Posterior vena cava (tissue), 2 donors: Measurements from ENCODE around the gene OVOL2. TPM values are rescaled to one million over a fixed set of nuclear protein-coding genes. Genes with fewer than 3 reads are reported as not detected.

Experiments
- DNase-seq: peaks from one replicate; pipeline ENCODE4 v3.0.0-alpha.2; 2020; ENCODE audit warnings: low spot score
- intact Hi-C, 2 donors: fragments of 100-400 bp; cut with DNase I; formaldehyde crosslinking; loops; one replicate each; pipeline versions ENCODE4 v1.14.1 to v1.14.2; 2022 to 2023
- total RNA-seq, 2 donors: library from RNA; stranded (reverse); fragmentation: NEBNext Ultra II Directional; extraction: Animal tissue kit (Norgen Biotek cat#: 25700); gene quantifications; one replicate each; pipeline ENCODE4 v1.2.1, GENCODE V29; 2021
- donor health status: DM: yes; HTN: yes; CAD: no.
- donor health status: DM: yes; HTN: yes; CAD: no.

Gene OVOL2
- total RNA-seq, 2 donors from 2014 or later = not detected

GRCh38 chr20:18020931-18021330 lies 36.8 kb downstream of the OVOL2 start:
- intact Hi-C loops = no loop called here
- no peak for DNase-seq

- no peak for DNase-seq
- intact Hi-C loops = no loop called here
These were observed 38.6 kb downstream of the OVOL2 start for GRCh38 chr20:18019068-18019467.

GRCh38 chr20:18018100-18018499 lies 39.6 kb downstream of the OVOL2 start:
- no peak for DNase-seq
- intact Hi-C loops = no loop called here

GRCh38 chr20:18016772-18017171 lies 40.9 kb downstream of the OVOL2 start:
- DNase-seq = no peak
- intact Hi-C loops = no loop called here

- intact Hi-C loops = loop anchor here in 1 of 2 donors (1.0 kb wide), 1 partner anchor 17 kb away; no protein-coding TSS in a partner anchor
- DNase-seq = no peak
These were observed 43.3 kb downstream of the OVOL2 start for GRCh38 chr20:18014411-18014810.

GRCh38 chr20:18012901-18013300 lies 44.8 kb downstream of the OVOL2 start:
- DNase-seq = no peak
- intact Hi-C loops = no loop called here

GRCh38 chr20:18011951-18012645 lies 45.6 kb downstream of the OVOL2 start:
- intact Hi-C loops = no loop called here
- DNase-seq = no peak

GRCh38 chr20:18011482-18011881 lies 46.2 kb downstream of the OVOL2 start:
- no peak for DNase-seq
- intact Hi-C loops = no loop called here

- DNase-seq = no peak
- intact Hi-C loops = no loop called here
These were observed 48.6 kb downstream of the OVOL2 start for GRCh38 chr20:18009116-18009515.

GRCh38 chr20:18007534-18008292 lies 50.0 kb downstream of the OVOL2 start:
- no peak for DNase-seq
- intact Hi-C loops = no loop called here

GRCh38 chr20:18006684-18007083 lies 51.0 kb downstream of the OVOL2 start:
- intact Hi-C loops = no loop called here
- no peak for DNase-seq

- intact Hi-C loops = no loop called here
- no peak for DNase-seq
These were observed 51.7 kb downstream of the OVOL2 start for GRCh38 chr20:18005990-18006364.

GRCh38 chr20:18005170-18005989 lies 52.3 kb downstream of the OVOL2 start:
- DNase-seq = no peak
- intact Hi-C loops = no loop called here

GRCh38 chr20:18004384-18005031 lies 53.2 kb downstream of the OVOL2 start:
- DNase-seq = no peak
- intact Hi-C loops = no loop called here

GRCh38 chr20:18003897-18004296 lies 53.8 kb downstream of the OVOL2 start:
- intact Hi-C loops = no loop called here
- no peak for DNase-seq

- intact Hi-C loops = no loop called here
These were observed 56.4 kb downstream of the OVOL2 start for GRCh38 chr20:18001131-18001921.

GRCh38 chr20:17999566-17999965 lies 58.1 kb downstream of the OVOL2 start:
- intact Hi-C loops = loop anchor here (10.0 kb wide), 1 partner anchor 495 kb away; no protein-coding TSS in a partner anchor
- no peak for DNase-seq

More at GRCh38 chr20:18001131-18001921, 56.4 kb downstream of the OVOL2 start:
- DNase-seq = peak; percentile 92

- intact Hi-C loops = loop anchor here (10.0 kb wide), 1 partner anchor 494 kb away; no protein-coding TSS in a partner anchor
- no peak for DNase-seq
These were observed 59.3 kb downstream of the OVOL2 start for GRCh38 chr20:17998446-17998845.
